Progenitor cell of endocrine pancreas (in vitro differentiated cells): ENCODE data around the gene FAM180A. TPM values are rescaled to one million over a fixed set of nuclear protein-coding genes. Genes with fewer than 3 reads are reported as not detected.

ENCODE experiments used
- DNase-seq: peaks from one replicate; pipeline ENCODE4 v3.0.0; 2021; ENCODE audit warnings: low spot score; ENCODE audit not compliant: unreplicated experiment
- H3K27ac Mint-ChIP-seq: 2 replicates; pipeline ENCODE4 v1.8.0; 2021; ENCODE audit warnings: mild to moderate bottlenecking, moderate library complexity, mixed read lengths
- H3K27me3 Mint-ChIP-seq: 2 replicates; pipeline ENCODE4 v1.8.0; 2021; ENCODE audit warnings: mixed read lengths
- H3K36me3 Mint-ChIP-seq: 2 replicates; pipeline ENCODE4 v1.8.0; 2022; ENCODE audit warnings: mixed read lengths; ENCODE audit not compliant: insufficient read depth
- H3K4me1 Mint-ChIP-seq: 2 replicates; pipeline ENCODE4 v1.8.0; 2021; ENCODE audit warnings: low read depth, mixed read lengths
- H3K4me3 Mint-ChIP-seq: 2 replicates; pipeline ENCODE4 v1.8.0; 2021; ENCODE audit warnings: low read depth, mild to moderate bottlenecking, moderate library complexity, mixed read lengths
- H3K9me3 Mint-ChIP-seq: 2 replicates; pipeline ENCODE4 v1.8.0; 2021; ENCODE audit warnings: low read depth, mixed read lengths
- total RNA-seq: library from RNA; stranded (reverse); gene quantifications from 2 replicates; pipeline ENCODE4 v1.2.1, GENCODE V29; 2021
- TF ChIP-seq, protein P1 (sequence below): fragments of 200-600 bp; sonication (generic); IDR thresholded peaks from one replicate; pipeline ENCODE4 v1.5.0; 2021; ENCODE audit warnings: antibody characterized with exemption, mild to moderate bottlenecking; ENCODE audit not compliant: unreplicated experiment

The FAM180A gene
- total RNA-seq, 1 donor from 2014 or later = not detected

DNA sequence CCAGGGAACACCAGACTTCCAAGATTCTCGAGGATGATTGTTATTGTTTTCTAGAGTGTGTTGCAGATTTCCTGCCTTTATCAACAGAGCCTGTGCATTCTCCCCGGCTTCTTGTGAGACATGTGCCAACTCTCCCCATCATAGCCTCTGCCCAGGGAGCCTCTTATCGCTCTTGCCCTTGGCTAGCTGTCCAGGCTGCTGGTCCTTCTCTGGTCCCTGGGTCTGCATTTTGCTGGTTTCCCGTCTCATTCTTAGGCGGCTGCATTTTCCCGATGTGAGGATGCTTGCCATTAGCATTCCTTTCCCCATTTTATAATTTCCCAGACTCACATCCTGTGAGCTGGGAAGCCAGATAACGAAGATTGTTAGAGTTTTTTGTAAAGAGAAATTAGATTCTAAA, 35.8 kb downstream of the FAM180A start:
- H3K4me3 Mint-ChIP-seq = no peak overlapping the region
- TF ChIP-seq, protein P1, sequence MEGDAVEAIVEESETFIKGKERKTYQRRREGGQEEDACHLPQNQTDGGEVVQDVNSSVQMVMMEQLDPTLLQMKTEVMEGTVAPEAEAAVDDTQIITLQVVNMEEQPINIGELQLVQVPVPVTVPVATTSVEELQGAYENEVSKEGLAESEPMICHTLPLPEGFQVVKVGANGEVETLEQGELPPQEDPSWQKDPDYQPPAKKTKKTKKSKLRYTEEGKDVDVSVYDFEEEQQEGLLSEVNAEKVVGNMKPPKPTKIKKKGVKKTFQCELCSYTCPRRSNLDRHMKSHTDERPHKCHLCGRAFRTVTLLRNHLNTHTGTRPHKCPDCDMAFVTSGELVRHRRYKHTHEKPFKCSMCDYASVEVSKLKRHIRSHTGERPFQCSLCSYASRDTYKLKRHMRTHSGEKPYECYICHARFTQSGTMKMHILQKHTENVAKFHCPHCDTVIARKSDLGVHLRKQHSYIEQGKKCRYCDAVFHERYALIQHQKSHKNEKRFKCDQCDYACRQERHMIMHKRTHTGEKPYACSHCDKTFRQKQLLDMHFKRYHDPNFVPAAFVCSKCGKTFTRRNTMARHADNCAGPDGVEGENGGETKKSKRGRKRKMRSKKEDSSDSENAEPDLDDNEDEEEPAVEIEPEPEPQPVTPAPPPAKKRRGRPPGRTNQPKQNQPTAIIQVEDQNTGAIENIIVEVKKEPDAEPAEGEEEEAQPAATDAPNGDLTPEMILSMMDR = no peak

DNA sequence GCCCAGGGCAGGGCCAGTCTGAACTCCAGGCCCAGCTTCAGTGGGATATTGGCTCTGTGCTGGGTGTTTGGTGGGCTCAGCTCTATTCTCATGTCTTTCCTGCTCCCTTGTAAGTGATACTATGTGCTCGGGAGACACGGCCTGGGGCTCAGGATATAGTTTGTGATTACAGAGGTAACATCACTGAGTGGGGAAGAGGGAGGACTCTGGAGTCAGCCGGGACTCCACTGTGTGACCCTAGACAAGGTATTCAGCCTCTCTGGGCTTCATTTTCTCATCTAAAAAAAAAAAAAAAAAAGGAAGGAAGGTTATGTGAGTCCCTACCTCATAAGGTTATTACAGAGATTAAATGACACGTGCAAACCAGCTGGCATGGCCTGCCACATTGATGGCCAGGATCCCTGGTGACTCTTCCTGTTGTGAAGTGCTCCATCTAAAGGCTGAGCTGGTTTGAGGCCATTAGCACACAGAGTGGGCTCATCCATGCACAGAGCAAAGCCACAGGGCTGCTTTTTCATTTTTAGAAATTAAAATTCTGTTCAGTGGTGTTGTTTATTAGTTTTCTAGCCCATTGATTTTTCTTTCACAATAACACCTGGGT, 36.3 kb downstream of the FAM180A start:
- Mint-ChIP-seq H3K4me3 (no peak overlapping the region), H3K27ac (no peak overlapping the region), H3K36me3 (no peaks in the 10 kb centered on the region), H3K27me3 (peaks cover 3% of the 10 kb centered on the region), H3K9me3 (no peaks in the 10 kb centered on the region), H3K4me1 (no peaks in the 10 kb centered on the region)
- TF ChIP-seq, protein P1 = no peak
- DNase-seq = no peak

More for the DNA sequence above, 35.8 kb downstream of the FAM180A start:
- no peak for DNase-seq
- no peaks in the 10 kb centered on the region for H3K9me3 Mint-ChIP-seq
- H3K27ac Mint-ChIP-seq = no peak overlapping the region
- H3K27me3 Mint-ChIP-seq = peaks cover 3% of the 10 kb centered on the region
- no peaks in the 10 kb centered on the region for H3K36me3 Mint-ChIP-seq
- H3K4me1 Mint-ChIP-seq = no peaks in the 10 kb centered on the region

DNA sequence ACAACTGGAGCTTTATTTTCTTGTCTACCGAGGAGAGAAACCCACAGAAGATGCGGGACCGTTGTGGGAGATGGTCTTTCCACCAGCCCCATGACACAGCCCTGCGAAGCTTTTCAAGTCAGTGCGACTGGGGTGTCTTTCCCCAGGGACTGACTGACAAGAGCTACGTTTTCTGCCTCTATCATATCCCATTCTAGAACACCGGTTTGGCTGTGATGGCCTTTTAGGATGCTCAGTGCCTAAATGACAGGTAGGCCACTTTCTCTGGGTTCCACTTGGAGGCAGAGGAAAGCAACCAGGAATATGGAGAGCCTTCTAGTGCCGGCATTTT, 37.5 kb downstream of the FAM180A start:
- Mint-ChIP-seq H3K9me3 (no peaks in the 10 kb centered on the region), H3K27ac (no peak overlapping the region), H3K36me3 (no peaks in the 10 kb centered on the region), H3K4me3 (no peak overlapping the region), H3K4me1 (no peaks in the 10 kb centered on the region), H3K27me3 (peaks cover 3% of the 10 kb centered on the region)
- no peak for DNase-seq
- TF ChIP-seq, protein P1 = no peak

DNA sequence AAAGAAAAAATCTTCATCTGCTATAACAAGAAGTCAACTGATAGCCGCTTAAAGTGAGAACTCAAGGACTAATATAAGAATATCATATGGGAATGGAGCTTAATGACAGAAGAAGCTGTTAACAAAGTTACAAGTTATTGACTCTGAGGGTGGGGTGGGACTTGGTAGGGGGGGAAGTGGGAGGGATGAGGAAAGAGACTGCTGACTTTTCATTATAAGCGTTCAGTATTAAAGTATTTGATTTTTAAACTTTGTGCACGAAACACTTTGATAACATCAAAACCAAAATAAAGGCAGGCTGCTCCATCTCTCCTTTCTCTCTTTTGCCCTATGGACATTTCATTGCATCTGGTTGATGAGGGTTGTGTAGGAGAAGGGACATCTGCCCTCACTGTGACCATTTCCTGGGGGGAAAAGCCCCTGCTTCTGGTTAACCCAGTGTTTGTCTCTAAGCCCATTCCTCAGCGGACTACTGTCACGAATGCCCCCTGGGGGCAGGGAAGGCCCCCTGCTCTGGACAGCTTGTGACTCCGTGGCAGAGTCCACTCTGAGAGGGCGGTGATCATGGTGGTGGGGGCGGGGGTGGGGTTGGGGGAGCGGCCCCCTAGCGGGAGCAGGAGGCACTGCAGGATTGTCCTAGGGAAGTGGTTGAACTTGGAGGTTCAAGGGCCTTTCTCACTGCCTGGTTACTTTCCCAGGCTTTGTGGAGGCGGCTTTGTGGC, 38.0 kb downstream of the FAM180A start:
- no peaks in the 10 kb centered on the region for H3K9me3 Mint-ChIP-seq
- no peak for DNase-seq

DNA sequence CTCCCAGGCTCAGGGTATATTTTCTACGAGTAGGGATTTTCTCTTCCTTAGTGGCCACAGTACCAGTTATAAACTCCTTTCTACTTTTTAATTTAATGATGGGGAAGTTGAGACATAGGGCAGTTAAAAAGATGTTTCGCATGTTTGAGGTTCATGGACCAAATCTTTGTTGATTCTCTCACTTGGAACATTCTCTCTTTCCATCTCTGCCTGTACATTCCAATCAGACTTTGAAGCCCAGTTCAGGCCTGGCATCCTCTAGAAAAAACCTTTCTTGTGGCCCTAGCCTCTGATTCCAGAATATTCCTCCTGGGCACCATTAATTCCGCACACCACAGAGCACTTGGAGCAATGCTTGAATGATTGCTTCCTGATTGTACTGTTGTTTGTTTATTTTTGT, 39.1 kb downstream of the FAM180A start:
- Mint-ChIP-seq H3K9me3 (no peaks in the 10 kb centered on the region), H3K27me3 (peaks cover 3% of the 10 kb centered on the region), H3K27ac (no peak overlapping the region), H3K4me3 (no peak overlapping the region), H3K36me3 (no peaks in the 10 kb centered on the region), H3K4me1 (no peaks in the 10 kb centered on the region)
- no peak for DNase-seq
- TF ChIP-seq, protein P1 = no peak

More for the DNA sequence above, 38.0 kb downstream of the FAM180A start:
- H3K4me1 Mint-ChIP-seq = no peaks in the 10 kb centered on the region
- H3K4me3 Mint-ChIP-seq = no peak overlapping the region
- TF ChIP-seq, protein P1 = peak; percentile 67
- no peaks in the 10 kb centered on the region for H3K36me3 Mint-ChIP-seq
- H3K27ac Mint-ChIP-seq = no peak overlapping the region
- peaks cover 3% of the 10 kb centered on the region for H3K27me3 Mint-ChIP-seq
